Loucy (cell line): ENCODE measurements around the gene ROBO1.

ENCODE experiments used
- H2AFZ ChIP-seq: fragments of 200-600 bp; sonication (generic); 2 replicates; pipeline ENCODE4 v1.6.0; 2016; ENCODE audit warnings: antibody characterized with exemption, mild to moderate bottlenecking, low read length, moderate library complexity
- H3F3A ChIP-seq: fragments of 200-600 bp; 2 replicates; pipeline ENCODE4 v1.6.0; 2016; ENCODE audit warnings: antibody characterized with exemption, low read depth, mild to moderate bottlenecking
- H3K27me3 ChIP-seq: fragments of 200-600 bp; sonication (generic); 2 replicates; pipeline ENCODE4 v1.6.1; 2014; ENCODE audit warnings: low read length, mild to moderate bottlenecking; ENCODE audit not compliant: insufficient read depth, poor library complexity, severe bottlenecking
- H3K36me3 ChIP-seq: fragments of 200-600 bp; sonication (generic); 2 replicates; pipeline ENCODE4 v1.6.1; 2016; ENCODE audit warnings: low read length; ENCODE audit not compliant: insufficient read depth
- H3K4me1 ChIP-seq: fragments of 200-600 bp; sonication (generic); 2 replicates; pipeline ENCODE4 v1.5.1; 2014; ENCODE audit warnings: low read length, mild to moderate bottlenecking; ENCODE audit not compliant: insufficient read depth, poor library complexity, severe bottlenecking
- H3K4me2 ChIP-seq: fragments of 200-600 bp; sonication (generic); 2 replicates; pipeline ENCODE4 v1.6.0; 2014; ENCODE audit warnings: antibody characterized with exemption, low read length, low read depth, mild to moderate bottlenecking; ENCODE audit not compliant: poor library complexity, severe bottlenecking
- H3K4me3 ChIP-seq: fragments of 200-600 bp; sonication (generic); 2 replicates; pipeline ENCODE4 v1.5.1; 2014; ENCODE audit warnings: low read length, mild to moderate bottlenecking, mixed read lengths; ENCODE audit not compliant: poor library complexity, severe bottlenecking
- H3K79me2 ChIP-seq: fragments of 200-600 bp; sonication (generic); 2 replicates; pipeline ENCODE4 v1.6.1; 2014; ENCODE audit warnings: low read length; ENCODE audit not compliant: insufficient read depth
- H3K9ac ChIP-seq: fragments of 200-600 bp; sonication (generic); 2 replicates; pipeline ENCODE4 v1.6.0; 2014; ENCODE audit warnings: mild to moderate bottlenecking, low read depth, low read length, moderate library complexity; ENCODE audit not compliant: poor library complexity, severe bottlenecking
- H3K9me2 ChIP-seq: fragments of 200-600 bp; sonication (generic); replicated peaks from 2 replicates; pipeline ENCODE4 v1.6.1; 2016; ENCODE audit warnings: low read depth, low read length, mixed read lengths
- H3K9me3 ChIP-seq: fragments of 200-600 bp; sonication (generic); 2 replicates; pipeline ENCODE4 v1.6.1; 2014; ENCODE audit warnings: mild to moderate bottlenecking, antibody characterized with exemption, low read length, low read depth; ENCODE audit not compliant: insufficient read depth
- H4K20me1 ChIP-seq: fragments of 200-600 bp; sonication (generic); 2 replicates; pipeline ENCODE4 v1.6.0; 2014; ENCODE audit warnings: antibody characterized with exemption, low read length, mild to moderate bottlenecking; ENCODE audit not compliant: insufficient read depth, poor library complexity, severe bottlenecking
- EZH2phosphoT487 ChIP-seq: fragments of 200-600 bp; IDR thresholded peaks from 2 replicates; pipeline ENCODE4 v1.6.1; 2018; ENCODE audit warnings: antibody characterized with exemption, mild to moderate bottlenecking, moderate library complexity, borderline replicate concordance
- TF ChIP-seq, protein P1 (sequence below): fragments of 200-600 bp; sonication (generic); conservative IDR thresholded peaks from 2 replicates; pipeline ENCODE4 v1.5.1; 2014; ENCODE audit warnings: mild to moderate bottlenecking, antibody characterized with exemption, low read length

The ROBO1 gene

DNA sequence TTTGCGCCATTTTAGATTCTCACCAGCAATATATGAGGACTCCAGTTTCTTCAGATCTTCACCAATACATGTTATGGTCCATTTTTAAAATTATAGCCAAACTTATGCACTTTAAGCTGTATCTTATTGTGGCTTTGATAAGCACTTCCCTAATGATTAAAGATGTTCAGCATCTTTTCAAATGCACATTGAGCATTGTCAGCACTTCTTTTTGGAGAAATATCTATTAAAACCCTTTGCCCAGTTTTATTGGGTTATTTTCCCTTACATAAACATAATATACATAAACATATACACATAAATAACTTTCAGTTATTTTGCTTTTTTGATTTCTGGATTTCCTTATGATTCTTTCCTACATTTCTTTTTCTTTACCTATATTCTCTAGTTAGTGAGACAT is 83.8 kb downstream of the ROBO1 start:
- no peaks in the 10 kb centered on the region for H3K4me1 ChIP-seq
- no peaks in the 10 kb centered on the region for H3K36me3 ChIP-seq
- no peaks in the 10 kb centered on the region for H3K9me2 ChIP-seq
- H3K4me2 ChIP-seq: no peak overlapping the region
- no peaks in the 10 kb centered on the region for H3F3A ChIP-seq
- H4K20me1 ChIP-seq: no peaks in the 10 kb centered on the region
- no peaks in the 10 kb centered on the region for H3K27me3 ChIP-seq
- H3K9me3 ChIP-seq: no peaks in the 10 kb centered on the region
- TF ChIP-seq EZH2phosphoT487: no peak
- TF ChIP-seq, protein P1, sequence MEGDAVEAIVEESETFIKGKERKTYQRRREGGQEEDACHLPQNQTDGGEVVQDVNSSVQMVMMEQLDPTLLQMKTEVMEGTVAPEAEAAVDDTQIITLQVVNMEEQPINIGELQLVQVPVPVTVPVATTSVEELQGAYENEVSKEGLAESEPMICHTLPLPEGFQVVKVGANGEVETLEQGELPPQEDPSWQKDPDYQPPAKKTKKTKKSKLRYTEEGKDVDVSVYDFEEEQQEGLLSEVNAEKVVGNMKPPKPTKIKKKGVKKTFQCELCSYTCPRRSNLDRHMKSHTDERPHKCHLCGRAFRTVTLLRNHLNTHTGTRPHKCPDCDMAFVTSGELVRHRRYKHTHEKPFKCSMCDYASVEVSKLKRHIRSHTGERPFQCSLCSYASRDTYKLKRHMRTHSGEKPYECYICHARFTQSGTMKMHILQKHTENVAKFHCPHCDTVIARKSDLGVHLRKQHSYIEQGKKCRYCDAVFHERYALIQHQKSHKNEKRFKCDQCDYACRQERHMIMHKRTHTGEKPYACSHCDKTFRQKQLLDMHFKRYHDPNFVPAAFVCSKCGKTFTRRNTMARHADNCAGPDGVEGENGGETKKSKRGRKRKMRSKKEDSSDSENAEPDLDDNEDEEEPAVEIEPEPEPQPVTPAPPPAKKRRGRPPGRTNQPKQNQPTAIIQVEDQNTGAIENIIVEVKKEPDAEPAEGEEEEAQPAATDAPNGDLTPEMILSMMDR: no peak
- no peaks in the 10 kb centered on the region for H3K79me2 ChIP-seq
- no peak overlapping the region for H2AFZ ChIP-seq
- no peak overlapping the region for H3K9ac ChIP-seq
- H3K4me3 ChIP-seq: no peak overlapping the region

DNA sequence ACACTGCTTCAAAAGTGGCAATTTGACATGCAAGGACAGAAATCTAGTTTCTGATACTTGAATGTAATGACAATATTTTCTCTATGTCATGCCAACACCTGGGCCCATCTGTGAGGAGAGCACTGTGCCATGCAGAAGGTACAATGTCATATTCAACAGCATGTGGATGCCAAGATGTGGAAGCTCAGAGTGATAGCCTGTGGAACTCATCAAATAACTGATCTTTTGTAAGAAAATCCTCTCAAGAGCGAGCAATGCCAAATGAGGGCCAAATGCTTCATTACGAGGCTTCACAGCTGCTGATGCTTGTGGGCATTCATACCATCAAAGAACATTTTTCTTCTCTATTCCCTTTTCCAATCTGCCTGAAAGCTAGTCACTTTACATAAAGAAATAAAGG is 95.1 kb downstream of the ROBO1 start:
- H3F3A ChIP-seq: no peaks in the 10 kb centered on the region
- H3K9me2 ChIP-seq: no peaks in the 10 kb centered on the region

DNA sequence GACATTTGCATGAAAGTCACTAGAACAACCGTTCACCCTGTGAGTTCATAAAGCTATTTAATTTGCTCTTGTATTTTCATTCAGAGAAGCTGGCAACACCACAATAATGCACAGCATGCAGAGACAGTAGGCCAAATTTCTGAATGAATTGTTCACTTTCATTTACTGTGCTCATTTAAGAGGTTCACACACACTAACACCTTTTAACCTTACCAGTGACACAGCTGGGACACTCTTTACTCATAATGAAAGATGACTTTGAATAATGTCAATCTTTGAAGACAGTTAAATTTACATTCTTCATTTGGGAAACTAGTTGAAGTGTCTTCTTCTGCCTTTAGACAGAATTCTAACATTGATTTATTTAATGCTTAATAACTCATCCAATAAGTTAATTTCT is 95.7 kb downstream of the ROBO1 start:
- H3K4me3 ChIP-seq: no peak overlapping the region
- H3K4me2 ChIP-seq: no peak overlapping the region
- no peaks in the 10 kb centered on the region for H4K20me1 ChIP-seq
- no peak overlapping the region for H3K9ac ChIP-seq
- H3K27me3 ChIP-seq: no peaks in the 10 kb centered on the region
- H3F3A ChIP-seq: no peaks in the 10 kb centered on the region
- H3K36me3 ChIP-seq: no peaks in the 10 kb centered on the region
- no peak for TF ChIP-seq EZH2phosphoT487
- TF ChIP-seq, protein P1: no peak
- no peak overlapping the region for H2AFZ ChIP-seq
- no peaks in the 10 kb centered on the region for H3K79me2 ChIP-seq
- H3K4me1 ChIP-seq: no peaks in the 10 kb centered on the region
- H3K9me2 ChIP-seq: no peaks in the 10 kb centered on the region
- no peaks in the 10 kb centered on the region for H3K9me3 ChIP-seq

More for the DNA sequence above, 95.1 kb downstream of the ROBO1 start:
- no peaks in the 10 kb centered on the region for H3K36me3 ChIP-seq
- H3K27me3 ChIP-seq: no peaks in the 10 kb centered on the region
- H2AFZ ChIP-seq: no peak overlapping the region
- no peaks in the 10 kb centered on the region for H3K79me2 ChIP-seq
- H3K4me3 ChIP-seq: no peak overlapping the region
- H3K9ac ChIP-seq: no peak overlapping the region
- H3K9me3 ChIP-seq: no peaks in the 10 kb centered on the region
- H4K20me1 ChIP-seq: no peaks in the 10 kb centered on the region
- H3K4me1 ChIP-seq: no peaks in the 10 kb centered on the region
- H3K4me2 ChIP-seq: no peak overlapping the region
- TF ChIP-seq, protein P1: no peak
- TF ChIP-seq EZH2phosphoT487: no peak
